Subcutaneous adipose tissue (tissue), 4 donors: ENCODE measurements around the gene ATG101. TPM values are rescaled to one million over a fixed set of nuclear protein-coding genes. Genes with fewer than 3 reads are reported as not detected.

ENCODE experiments used
- total RNA-seq, 4 donors: library from RNA; depleted of rRNA; stranded (reverse); fragments of >200 nt; gene quantifications; one replicate each; pipeline ENCODE4 v1.1.0, GENCODE V29; 2016
- TF ChIP-seq, protein P1 (sequence below): fragments of 450-650 bp; IDR thresholded peaks from one replicate; pipeline ENCODE4 v1.5.1; 2016; ENCODE audit warnings: low read depth, mild to moderate bottlenecking, control low read depth, antibody characterized with exemption, moderate library complexity

The ATG101 gene
- total RNA-seq, 4 donors from 2014 or later = 16.3 to 29.9 (median 26.5) TPM

- TF ChIP-seq, protein P1, sequence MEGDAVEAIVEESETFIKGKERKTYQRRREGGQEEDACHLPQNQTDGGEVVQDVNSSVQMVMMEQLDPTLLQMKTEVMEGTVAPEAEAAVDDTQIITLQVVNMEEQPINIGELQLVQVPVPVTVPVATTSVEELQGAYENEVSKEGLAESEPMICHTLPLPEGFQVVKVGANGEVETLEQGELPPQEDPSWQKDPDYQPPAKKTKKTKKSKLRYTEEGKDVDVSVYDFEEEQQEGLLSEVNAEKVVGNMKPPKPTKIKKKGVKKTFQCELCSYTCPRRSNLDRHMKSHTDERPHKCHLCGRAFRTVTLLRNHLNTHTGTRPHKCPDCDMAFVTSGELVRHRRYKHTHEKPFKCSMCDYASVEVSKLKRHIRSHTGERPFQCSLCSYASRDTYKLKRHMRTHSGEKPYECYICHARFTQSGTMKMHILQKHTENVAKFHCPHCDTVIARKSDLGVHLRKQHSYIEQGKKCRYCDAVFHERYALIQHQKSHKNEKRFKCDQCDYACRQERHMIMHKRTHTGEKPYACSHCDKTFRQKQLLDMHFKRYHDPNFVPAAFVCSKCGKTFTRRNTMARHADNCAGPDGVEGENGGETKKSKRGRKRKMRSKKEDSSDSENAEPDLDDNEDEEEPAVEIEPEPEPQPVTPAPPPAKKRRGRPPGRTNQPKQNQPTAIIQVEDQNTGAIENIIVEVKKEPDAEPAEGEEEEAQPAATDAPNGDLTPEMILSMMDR = no peak
Measured at GRCh38 chr12:52126050-52126604, 56.3 kb downstream of the ATG101 start.

Other genes with a start within 250 kb of the ATG101 start
- 1 to 10 TPM in 1 of 4 donors, under 1 TPM in 3; 0.16 to 1.1 (median 0.37) TPM for gene FIGNL2, start 221.3 kb upstream of the ATG101 start, total RNA-seq
- gene ANKRD33, start 181.9 kb upstream of the ATG101 start, total RNA-seq = not detected
- gene ACVRL1, start 162.5 kb upstream of the ATG101 start, total RNA-seq = 100 to 1,000 TPM in 2 of 4 donors, 10 to 100 TPM in 2; 81.4 to 271 (median 124) TPM
- 10 to 100 TPM; 14.8 to 16.3 (median 15.4) TPM for gene ACVR1B, start 118.3 kb upstream of the ATG101 start, total RNA-seq
- 10 to 100 TPM in 3 of 4 donors, 1 to 10 TPM in 1; 9.0 to 64.6 (median 20.1) TPM for gene TAMALIN, start 63.0 kb upstream of the ATG101 start, total RNA-seq
- gene NR4A1, start 18.5 kb upstream of the ATG101 start, total RNA-seq = 10 to 100 TPM; 20.1 to 84.6 (median 40.3) TPM
- not detected for gene SMIM41, start 9.7 kb downstream of the ATG101 start, total RNA-seq
- gene KRT80, start 122.0 kb downstream of the ATG101 start, total RNA-seq = not detected
- 1 to 10 TPM; 2.4 to 4.0 (median 3.7) TPM for gene KRT7, start 163.3 kb downstream of the ATG101 start, total RNA-seq
- gene KRT86, start 204.7 kb downstream of the ATG101 start, total RNA-seq = under 1 TPM in 1 of 4 donors, not detected in 3; 0.34 TPM
- gene KRT81, start 221.6 kb downstream of the ATG101 start, total RNA-seq = not detected